Esophagus muscularis mucosa (tissue), 4 donors: ENCODE results near the gene FEM1A. TPM values are rescaled to one million over a fixed set of nuclear protein-coding genes. Genes with fewer than 3 reads are reported as not detected.
"Not testable (repeated sequence)": the region's sequence is repeated elsewhere in the genome, so short reads cannot be mapped to it uniquely, and the experiment has no call there.

ENCODE experiments used
- DNase-seq: peaks from one replicate; pipeline ENCODE4 v3.0.0-alpha.2; 2017; ENCODE audit errors: extremely low spot score
- H3K27ac ChIP-seq, 4 donors: fragments of 200-600 bp; sonication (generic); replicated peaks in 1 of 4; 1 replicate in 3 of 4; 2 replicates in 1 of 4; pipeline ENCODE4 v1.5.1; 2016 to 2019; ENCODE audit warnings: mild to moderate bottlenecking in 1 of 4
- H3K27me3 ChIP-seq, 4 donors: fragments of 200-600 bp; sonication (generic); one replicate each; pipeline versions ENCODE4 v1.5.1 to v1.6.0; 2016 to 2019
- H3K36me3 ChIP-seq, 4 donors: fragments of 200-600 bp; sonication (generic); one replicate each; pipeline ENCODE4 v1.5.1; 2016 to 2019
- H3K4me1 ChIP-seq, 4 donors: fragments of 200-600 bp; sonication (generic); one replicate each; pipeline ENCODE4 v1.5.1; 2016 to 2019
- H3K4me3 ChIP-seq, 4 donors: fragments of 200-600 bp; sonication (generic); 1 replicate in 2 of 4; 2 replicates in 2 of 4; pipeline ENCODE4 v1.5.1; 2016 to 2019; ENCODE audit warnings: mild to moderate bottlenecking in 4 of 4, moderate library complexity in 1 of 4
- H3K9me3 ChIP-seq, 4 donors: fragments of 200-600 bp; sonication (generic); 1 replicate in 3 of 4; 2 replicates in 1 of 4; pipeline ENCODE4 v1.5.1; 2016 to 2019
- CTCF ChIP-seq, 3 experiments: fragments of 200-600 bp in 2 of 3; fragments of 450-650 bp in 1 of 3; sonication (generic) in 2 of 3; IDR thresholded peaks; one replicate each; pipeline ENCODE4 v1.5.1; 2017 to 2019; ENCODE audit warnings: antibody characterized with exemption in 3 of 3, mild to moderate bottlenecking in 2 of 3, moderate library complexity in 1 of 3
- EP300 ChIP-seq: sonication (generic); formaldehyde crosslinking; IDR thresholded peaks from one replicate; pipeline ENCODE4 v1.6.1; 2017; ENCODE audit warnings: antibody characterized with exemption
- POLR2A ChIP-seq: fragments of 450-650 bp; IDR thresholded peaks from one replicate; pipeline ENCODE4 v1.6.1; 2017; ENCODE audit warnings: antibody characterized with exemption, moderate library complexity, mild to moderate bottlenecking, low read depth
- POLR2AphosphoS5 ChIP-seq, 2 donors: sonication (generic); formaldehyde crosslinking; IDR thresholded peaks; one replicate each; pipeline ENCODE4 v1.6.1; 2017; ENCODE audit warnings: antibody characterized with exemption in 2 of 2
- WGBS: methylation state at CpG from one replicate; pipeline ENCODE4 v1.1.5; 2018; 5-methylcytosine and 5-hydroxymethylcytosine counted together
- intact Hi-C: fragments of 100-400 bp; cut with DNase I; formaldehyde crosslinking; loops from one replicate; pipeline ENCODE4 v1.15.1; 2023
- total RNA-seq, 4 donors: library from RNA; depleted of rRNA; stranded (reverse); fragments of >200 nt; gene quantifications; one replicate each; pipeline versions ENCODE4 v1.1.0 to v1.2.1, GENCODE V29; 2016

Gene FEM1A
- total RNA-seq: 10 to 100 TPM; 16.2 to 22.8 (median 19.9) TPM

GRCh38 chr19:4791183-4792018, at the start of gene FEM1A:
TSS of gene FEM1A (plus strand) at chr19:4791734. CDS start at chr19:4791855, 121 bp downstream.
- WGBS: under 1% methylated on average over 44 of the region's 80 CpGs
- intact Hi-C loops: no loop called here

GRCh38 chr19:4742723-4743646, 48.5 kb upstream of the FEM1A start:
- TF ChIP-seq POLR2AphosphoS5 (IDR thresholded peaks at IDR 0.05): no peak
- H3K9me3 ChIP-seq: no peaks in the 10 kb centered on the region
- H3K27me3 ChIP-seq: peaks cover 0 to 9% (median 0%) of the 10 kb centered on the region in 4 donors
- no peak overlapping the region for H3K4me3 ChIP-seq
- peak overlapping the region in 1 of 4 donors; percentile 19 for H3K27ac ChIP-seq
- DNase-seq: no peak
- peaks cover 15 to 29% (median 27%) of the 10 kb centered on the region in 4 donors for H3K4me1 ChIP-seq
- WGBS: 40% methylated on average over 11 of the region's 12 CpGs
- intact Hi-C loops: no loop called here
- no peaks in the 10 kb centered on the region for H3K36me3 ChIP-seq

More at GRCh38 chr19:4791183-4792018, at the start of gene FEM1A:
- TF ChIP-seq CTCF (IDR thresholded peaks at IDR 0.05) (peak; percentile 98 to 100 (median 98)), POLR2AphosphoS5 (IDR thresholded peaks at IDR 0.05) (peak; percentile 86 to 87), EP300 (peak; percentile 86), POLR2A (peak; percentile 56)
- peak; percentile 100 for DNase-seq
- Histone ChIP-seq H3K9me3 (no peaks in the 10 kb centered on the region), H3K27ac (peak within 1 kb of the TSS; percentile 89 to 94 (median 92)), H3K27me3 (no peaks in the 10 kb centered on the region), H3K4me1 (peaks cover 33 to 49% (median 48%) of the 10 kb centered on the region in 4 donors), H3K4me3 (peak within 1 kb of the TSS; percentile 79 to 99 (median 84)), H3K36me3 (peaks cover 16 to 40% (median 30%) of the 10 kb centered on the region in 4 donors)

- peaks cover 15 to 29% (median 27%) of the 10 kb centered on the region in 4 donors for H3K4me1 ChIP-seq
- peaks cover 0 to 18% (median 0%) of the 10 kb centered on the region in 4 donors for H3K27me3 ChIP-seq
- DNase-seq: no peak
- peak overlapping the region; percentile 40 to 64 (median 52) for H3K27ac ChIP-seq
- peak in 1 of 2 donors; percentile 52 for TF ChIP-seq POLR2AphosphoS5 (IDR thresholded peaks at IDR 0.05)
- no peak for TF ChIP-seq POLR2A
- no peaks in the 10 kb centered on the region for H3K36me3 ChIP-seq
- intact Hi-C loops: no loop called here
- no peaks in the 10 kb centered on the region for H3K9me3 ChIP-seq
- no peak overlapping the region for H3K4me3 ChIP-seq
- 37% methylated on average over 8 of the region's 8 CpGs for WGBS
Measured at GRCh38 chr19:4744451-4745174, 46.9 kb upstream of the FEM1A start.

GRCh38 chr19:4745175-4745574, 46.4 kb upstream of the FEM1A start:
- Histone ChIP-seq H3K4me1 (peaks cover 15 to 29% (median 27%) of the 10 kb centered on the region in 4 donors), H3K27ac (peak overlapping the region in 2 of 4 donors; percentile 56 to 64), H3K27me3 (peaks cover 0 to 21% (median 0%) of the 10 kb centered on the region in 4 donors)
- H3K36me3 ChIP-seq, H3K9me3 ChIP-seq, H3K4me3 ChIP-seq, intact Hi-C loops, DNase-seq: not testable (repeated sequence)
- 75% methylated on average over 10 of the region's 10 CpGs for WGBS

- WGBS: 75% methylated on average over 8 of the region's 8 CpGs
- H3K4me1 ChIP-seq: peaks cover 15 to 29% (median 27%) of the 10 kb centered on the region in 4 donors
- DNase-seq: no peak
- intact Hi-C loops: no loop called here
- no peak overlapping the region for H3K27ac ChIP-seq
- peaks cover 0 to 21% (median 0%) of the 10 kb centered on the region in 4 donors for H3K27me3 ChIP-seq
- TF ChIP-seq EP300: no peak
- TF ChIP-seq CTCF (IDR thresholded peaks at IDR 0.05): no peak
- no peak for TF ChIP-seq POLR2A
- no peak for TF ChIP-seq POLR2AphosphoS5 (IDR thresholded peaks at IDR 0.05)
- H3K9me3 ChIP-seq: no peaks in the 10 kb centered on the region
- no peaks in the 10 kb centered on the region for H3K36me3 ChIP-seq
- H3K4me3 ChIP-seq: no peak overlapping the region
Measured at GRCh38 chr19:4745986-4746385, 45.5 kb upstream of the FEM1A start.
